K562 (cell line): ENCODE results near the gene UBE3B. TPM values are rescaled to one million over a fixed set of nuclear protein-coding genes. Genes with fewer than 3 reads are reported as not detected.

Experiments
- ATAC-seq: fragments of 200-7000 bp; cut with Tn5 transposase; 3 replicates; pipeline ENCODE4 v1.9.1; 2020; ENCODE audit warnings: moderate library complexity
- BruUV-seq: library from RNA; stranded (reverse); fragments of 400-500 nt; replicated peaks from 2 replicates; lab custom pipeline; 2021; lab: Mats Ljungman, UMichigan
- CTCF ChIA-PET: fragments of 300-600 bp; formaldehyde crosslinking; extraction: SDS; loops from one replicate; lab custom pipeline; 2021; ENCODE audit warnings: low intra/inter-chr PET ratio; lab: Yijun Ruan, JAX
- POLR2A ChIA-PET: fragments of 300-600, 350-650 bp; sonication (Branson Sonifier 250); formaldehyde crosslinking; extraction: SDS; loops from one replicate; lab custom pipeline; 2021; ENCODE audit warnings: antibody characterized with exemption, inconsistent platforms; lab: Yijun Ruan, JAX
- DNase-seq, 4 experiments: peaks; one replicate each; pipeline versions ENCODE4 v3.0.0 to v3.0.0-alpha.2; 2011 to 2018; ENCODE audit warnings: low spot score in 3 of 4, mixed read lengths in 3 of 4; ENCODE audit errors: extremely low read depth in 1 of 4
- FAIRE-seq: peaks from 2 replicates; lab custom pipeline; 2011; peaks lifted over from hg19 to GRCh38; lab: Jason Lieb, UNC
- H2AFZ ChIP-seq: 2 replicates; pipeline ENCODE4 v1.6.0; 2011; ENCODE audit warnings: low read depth, low read length, control low read depth, inconsistent platforms
- H3K27ac ChIP-seq: fragments of 200-600 bp; 3 replicates; pipeline ENCODE4 v1.8.0; 2011; ENCODE audit warnings: low read depth, mild to moderate bottlenecking, control low read depth, inconsistent platforms, low read length, moderate library complexity, mixed read lengths; ENCODE audit errors: extremely low read depth
- H3K27me3 ChIP-seq, 2 experiments: fragments of 300-600 bp in 1 of 2; 2 replicates in 1 of 2; 3 replicates in 1 of 2; pipeline versions ENCODE4 v1.6.0 to v1.8.0; 2011; ENCODE audit warnings: inconsistent platforms in 2 of 2, low read length in 2 of 2, mild to moderate bottlenecking in 1 of 2, mixed read lengths in 1 of 2, moderate library complexity in 1 of 2; ENCODE audit not compliant: control insufficient read depth in 2 of 2, insufficient read depth in 2 of 2
- H3K36me3 ChIP-seq: fragments of 300-600 bp; 3 replicates; pipeline ENCODE4 v1.8.0; 2011; ENCODE audit warnings: mild to moderate bottlenecking, low read length, inconsistent platforms; ENCODE audit not compliant: control insufficient read depth, insufficient read depth
- H3K4me1 ChIP-seq, 2 experiments: fragments of 200-600 bp in 1 of 2; replicated peaks in 1 of 2; 2 replicates in 1 of 2; 3 replicates in 1 of 2; pipeline versions ENCODE4 v1.5.1 to v1.8.0; 2011; ENCODE audit warnings: inconsistent platforms in 2 of 2, low read length in 2 of 2, mild to moderate bottlenecking in 1 of 2, mixed read lengths in 1 of 2, moderate library complexity in 1 of 2; ENCODE audit not compliant: control insufficient read depth in 2 of 2, insufficient read depth in 2 of 2
- H3K4me2 ChIP-seq: 2 replicates; pipeline ENCODE4 v1.6.1; 2011; ENCODE audit warnings: low read length, control low read depth, inconsistent platforms, mixed read lengths; ENCODE audit not compliant: insufficient read depth
- H3K4me3 ChIP-seq: fragments of 200-600 bp; sonication (generic), shearing (Covaris generic); 2 replicates; pipeline ENCODE4 v1.5.1; 2016; ENCODE audit warnings: control low read depth, inconsistent platforms
- H3K79me2 ChIP-seq: fragments of 200-600 bp; 3 replicates; pipeline ENCODE4 v1.8.0; 2011; ENCODE audit warnings: low read length, inconsistent platforms; ENCODE audit not compliant: control insufficient read depth, insufficient read depth
- H3K9ac ChIP-seq, 2 experiments: 2 replicates each; pipeline versions ENCODE4 v1.6.0 to v1.6.1; 2011; ENCODE audit warnings: low read depth in 2 of 2, low read length in 2 of 2, control low read depth in 1 of 2, inconsistent platforms in 1 of 2, mild to moderate bottlenecking in 1 of 2, mixed read lengths in 1 of 2; ENCODE audit not compliant: insufficient read depth in 1 of 2
- H3K9me1 ChIP-seq: one replicate; pipeline ENCODE4 v1.6.0; 2011; ENCODE audit warnings: inconsistent platforms, mild to moderate bottlenecking, low read length, moderate library complexity; ENCODE audit not compliant: control insufficient read depth, insufficient read depth
- H3K9me3 ChIP-seq: replicated peaks from 2 replicates; pipeline ENCODE4 v1.5.1; 2011; ENCODE audit warnings: low read depth, low read length, inconsistent platforms; ENCODE audit not compliant: control insufficient read depth, insufficient read depth
- H4K20me1 ChIP-seq: replicated peaks from 2 replicates; pipeline ENCODE4 v1.6.1; 2011; ENCODE audit warnings: low read length, inconsistent platforms, mixed read lengths; ENCODE audit not compliant: control insufficient read depth, insufficient read depth
- SOX6 ChIP-seq: fragments of 450-650 bp; IDR thresholded peaks from 2 replicates; pipeline ENCODE4 v1.6.1; 2014; ENCODE audit warnings: mild to moderate bottlenecking
- TCF3 ChIP-seq: sonication (generic); formaldehyde crosslinking; IDR thresholded peaks from 2 replicates; pipeline ENCODE4 v1.4.0; 2020; ENCODE audit warnings: mild to moderate bottlenecking, missing genetic modification reagents
- ZBTB11 ChIP-seq, 3 experiments: fragments of 200-800 bp in 1 of 3; fragments of 250-450 bp in 1 of 3; fragments of 450-650 bp in 1 of 3; sonication (Bioruptor Pico) in 1 of 3; sonication (Bioruptor generic) in 1 of 3; formaldehyde crosslinking in 1 of 3; IDR thresholded peaks; 2 replicates each; pipeline versions ENCODE4 v1.6.1 to v1.8.0; 2016 to 2022; ENCODE audit warnings: mild to moderate bottlenecking in 2 of 3, missing genetic modification characterization in 2 of 3, missing compliant biosample characterization in 1 of 3, moderate library complexity in 1 of 3
- ZFPM2 ChIP-seq: fragments of 250-450 bp; sonication (Bioruptor Pico); IDR thresholded peaks from 2 replicates; pipeline ENCODE4 v1.5.1; 2022; ENCODE audit warnings: mild to moderate bottlenecking
- WGBS: fragments of 100-300 bp; shearing (Covaris generic); methylation state at CpG from one replicate; pipeline ENCODE4 v1.1.6; 2016; ENCODE audit warnings: low coverage, mixed read lengths; ENCODE audit not compliant: insufficient coverage; ENCODE audit errors: missing lambda C conversion rate; 5-methylcytosine and 5-hydroxymethylcytosine counted together
- in situ Hi-C: fragments of 300-500 bp; cut with MboI; formaldehyde crosslinking; loops from 4 replicates; pipeline ENCODE4 v1.15.0; 2018; ENCODE audit warnings: inconsistent platforms, mixed read lengths
- intact Hi-C: fragments of 100-400 bp; cut with micrococcal nuclease; formaldehyde crosslinking; loops from 2 replicates; pipeline ENCODE4 v1.14.2; 2022
- polyA plus RNA-seq, 8 experiments: library from polyadenylated mRNA; depleted of rRNA in 4 of 8; stranded (reverse) in 5 of 8; unstranded in 3 of 8; fragments of >200 nt; fragmentation: Nextera tagmentation in 2 of 8; fragmentation: Illumina TruSeq in 1 of 8; extraction: Ambion mirVana in 2 of 8; extraction: Trizol in 1 of 8; gene quantifications; 2 replicates each; pipeline versions ENCODE4 v1.2.1 to v1.2.3, GENCODE V29; 2011 to 2014; ENCODE audit warnings: inconsistent platforms in 1 of 8, missing spikeins in 1 of 8
- total RNA-seq, 7 experiments: library from RNA; depleted of rRNA in 6 of 7; stranded (reverse); fragments of >200 nt in 6 of 7; fragmentation: Illumina TruSeq in 2 of 7; extraction: Trizol in 2 of 7; gene quantifications; 2 replicates each; pipeline versions ENCODE4 v1.2.1 to v1.2.3, GENCODE V29; 2011 to 2021; ENCODE audit warnings: low replicate concordance in 1 of 7
- TF ChIP-seq, protein P1 (sequence below): fragments of 450-650 bp; IDR thresholded peaks from 2 replicates; pipeline ENCODE4 v1.6.1; 2016

UBE3B gene
- total and polyA plus RNA-seq, 9 of the 15 experiments (the other 6 are each of a cell fraction or from before 2014, with no cell fraction given): 7.6 to 23.6 (median 15.5) TPM

- H3K9me1 ChIP-seq: no peaks in the 10 kb centered on the region
- no peak for FAIRE-seq
- in situ Hi-C loops (no loop called here), intact Hi-C loops (no loop called here)
- no peaks in the 10 kb centered on the region for H3K27me3 ChIP-seq
- peaks cover 39% of the 10 kb centered on the region for H3K79me2 ChIP-seq
- no peak overlapping the region for H3K4me2 ChIP-seq
- no peak overlapping the region for H3K4me3 ChIP-seq
- no peaks in the 10 kb centered on the region for H3K9me3 ChIP-seq
- no peak for ATAC-seq
- H3K27ac ChIP-seq: no peak overlapping the region; the same call in 2 of the 3 replicates
- H3K4me1 ChIP-seq: peaks cover 34 to 41% of the 10 kb centered on the region in 2 experiments
- CTCF ChIA-PET: no interaction called here
- TF ChIP-seq SOX6 (peak; percentile 66), ZBTB11 (CRISPR knock-in tag; IDR thresholded peaks at IDR 0.05) (peak in 1 of 3 experiments; percentile 39; a peak in 1 of 6 replicates), ZFPM2 (CRISPR knock-in tag) (no peak), TCF3 (CRISPR knock-in tag) (0 out of 2 replicates have a peak, but pooled peaks have one; percentile 7)
- TF ChIP-seq, protein P1, sequence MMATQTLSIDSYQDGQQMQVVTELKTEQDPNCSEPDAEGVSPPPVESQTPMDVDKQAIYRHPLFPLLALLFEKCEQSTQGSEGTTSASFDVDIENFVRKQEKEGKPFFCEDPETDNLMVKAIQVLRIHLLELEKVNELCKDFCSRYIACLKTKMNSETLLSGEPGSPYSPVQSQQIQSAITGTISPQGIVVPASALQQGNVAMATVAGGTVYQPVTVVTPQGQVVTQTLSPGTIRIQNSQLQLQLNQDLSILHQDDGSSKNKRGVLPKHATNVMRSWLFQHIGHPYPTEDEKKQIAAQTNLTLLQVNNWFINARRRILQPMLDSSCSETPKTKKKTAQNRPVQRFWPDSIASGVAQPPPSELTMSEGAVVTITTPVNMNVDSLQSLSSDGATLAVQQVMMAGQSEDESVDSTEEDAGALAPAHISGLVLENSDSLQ: 0 out of 2 replicates have a peak, but pooled peaks have one; percentile 9
- H3K36me3 ChIP-seq: peaks cover 63% of the 10 kb centered on the region
- H2AFZ ChIP-seq: no peak overlapping the region
- WGBS: 57% methylated on average over 6 of the region's 6 CpGs
- BruUV-seq: TSS peak; percentile 15
- POLR2A ChIA-PET: no interaction called here
- H4K20me1 ChIP-seq: no peaks in the 10 kb centered on the region; the same call in 1 of the 2 replicates
- no peak for DNase-seq
- no peak overlapping the region for H3K9ac ChIP-seq
Observed at GRCh38 chr12:109458771-109459208, 18.6 kb upstream of the UBE3B start.
